K562 (cell line): ENCODE results near the gene SMIM29. TPM values are rescaled to one million over a fixed set of nuclear protein-coding genes. Genes with fewer than 3 reads are reported as not detected.
"Not testable (repeated sequence)": the region's sequence is repeated elsewhere in the genome, so short reads cannot be mapped to it uniquely, and the experiment has no call there.

Source experiments
- ATAC-seq: fragments of 200-7000 bp; cut with Tn5 transposase; 3 replicates; pipeline ENCODE4 v1.9.1; 2020; ENCODE audit warnings: moderate library complexity
- BruUV-seq: library from RNA; stranded (reverse); fragments of 400-500 nt; replicated peaks from 2 replicates; lab custom pipeline; 2021; lab: Mats Ljungman, UMichigan
- CTCF ChIA-PET: fragments of 300-600 bp; formaldehyde crosslinking; extraction: SDS; loops from one replicate; lab custom pipeline; 2021; ENCODE audit warnings: low intra/inter-chr PET ratio; lab: Yijun Ruan, JAX
- POLR2A ChIA-PET: fragments of 300-600, 350-650 bp; sonication (Branson Sonifier 250); formaldehyde crosslinking; extraction: SDS; loops from one replicate; lab custom pipeline; 2021; ENCODE audit warnings: antibody characterized with exemption, inconsistent platforms; lab: Yijun Ruan, JAX
- DNase-seq, 4 experiments: peaks; one replicate each; pipeline versions ENCODE4 v3.0.0 to v3.0.0-alpha.2; 2011 to 2018; ENCODE audit warnings: low spot score in 3 of 4, mixed read lengths in 3 of 4; ENCODE audit errors: extremely low read depth in 1 of 4
- FAIRE-seq: peaks from 2 replicates; lab custom pipeline; 2011; peaks lifted over from hg19 to GRCh38; lab: Jason Lieb, UNC
- H2AFZ ChIP-seq: 2 replicates; pipeline ENCODE4 v1.6.0; 2011; ENCODE audit warnings: low read depth, low read length, control low read depth, inconsistent platforms
- H3K27ac ChIP-seq: fragments of 200-600 bp; 3 replicates; pipeline ENCODE4 v1.8.0; 2011; ENCODE audit warnings: low read depth, mild to moderate bottlenecking, control low read depth, inconsistent platforms, low read length, moderate library complexity, mixed read lengths; ENCODE audit errors: extremely low read depth
- H3K27me3 ChIP-seq, 2 experiments: fragments of 300-600 bp in 1 of 2; 2 replicates in 1 of 2; 3 replicates in 1 of 2; pipeline versions ENCODE4 v1.6.0 to v1.8.0; 2011; ENCODE audit warnings: inconsistent platforms in 2 of 2, low read length in 2 of 2, mild to moderate bottlenecking in 1 of 2, mixed read lengths in 1 of 2, moderate library complexity in 1 of 2; ENCODE audit not compliant: control insufficient read depth in 2 of 2, insufficient read depth in 2 of 2
- H3K36me3 ChIP-seq: fragments of 300-600 bp; 3 replicates; pipeline ENCODE4 v1.8.0; 2011; ENCODE audit warnings: mild to moderate bottlenecking, low read length, inconsistent platforms; ENCODE audit not compliant: control insufficient read depth, insufficient read depth
- H3K4me1 ChIP-seq, 2 experiments: fragments of 200-600 bp in 1 of 2; replicated peaks in 1 of 2; 2 replicates in 1 of 2; 3 replicates in 1 of 2; pipeline versions ENCODE4 v1.5.1 to v1.8.0; 2011; ENCODE audit warnings: inconsistent platforms in 2 of 2, low read length in 2 of 2, mild to moderate bottlenecking in 1 of 2, mixed read lengths in 1 of 2, moderate library complexity in 1 of 2; ENCODE audit not compliant: control insufficient read depth in 2 of 2, insufficient read depth in 2 of 2
- H3K4me2 ChIP-seq: 2 replicates; pipeline ENCODE4 v1.6.1; 2011; ENCODE audit warnings: low read length, control low read depth, inconsistent platforms, mixed read lengths; ENCODE audit not compliant: insufficient read depth
- H3K4me3 ChIP-seq: fragments of 200-600 bp; sonication (generic), shearing (Covaris generic); 2 replicates; pipeline ENCODE4 v1.5.1; 2016; ENCODE audit warnings: control low read depth, inconsistent platforms
- H3K79me2 ChIP-seq: fragments of 200-600 bp; 3 replicates; pipeline ENCODE4 v1.8.0; 2011; ENCODE audit warnings: low read length, inconsistent platforms; ENCODE audit not compliant: control insufficient read depth, insufficient read depth
- H3K9ac ChIP-seq, 2 experiments: 2 replicates each; pipeline versions ENCODE4 v1.6.0 to v1.6.1; 2011; ENCODE audit warnings: low read depth in 2 of 2, low read length in 2 of 2, control low read depth in 1 of 2, inconsistent platforms in 1 of 2, mild to moderate bottlenecking in 1 of 2, mixed read lengths in 1 of 2; ENCODE audit not compliant: insufficient read depth in 1 of 2
- H3K9me1 ChIP-seq: one replicate; pipeline ENCODE4 v1.6.0; 2011; ENCODE audit warnings: inconsistent platforms, mild to moderate bottlenecking, low read length, moderate library complexity; ENCODE audit not compliant: control insufficient read depth, insufficient read depth
- H3K9me3 ChIP-seq: replicated peaks from 2 replicates; pipeline ENCODE4 v1.5.1; 2011; ENCODE audit warnings: low read depth, low read length, inconsistent platforms; ENCODE audit not compliant: control insufficient read depth, insufficient read depth
- H4K20me1 ChIP-seq: replicated peaks from 2 replicates; pipeline ENCODE4 v1.6.1; 2011; ENCODE audit warnings: low read length, inconsistent platforms, mixed read lengths; ENCODE audit not compliant: control insufficient read depth, insufficient read depth
- ARID1B ChIP-seq: fragments of 450-650 bp; IDR thresholded peaks from 2 replicates; pipeline ENCODE4 v1.6.1; 2016; ENCODE audit warnings: antibody characterized with exemption, mild to moderate bottlenecking, inconsistent platforms
- FOXM1 ChIP-seq, 2 experiments: fragments of 450-650 bp in 1 of 2; sonication (generic) in 1 of 2; formaldehyde crosslinking in 1 of 2; IDR thresholded peaks; 2 replicates each; pipeline versions ENCODE4 v1.6.1 to v1.9.0; 2017 to 2022; ENCODE audit warnings: low read depth in 2 of 2, mild to moderate bottlenecking in 2 of 2, missing genetic modification reagents in 1 of 2, moderate library complexity in 1 of 2
- GABPB1 ChIP-seq: sonication (generic); formaldehyde crosslinking; IDR thresholded peaks from 2 replicates; pipeline ENCODE4 v1.8.0; 2022; ENCODE audit warnings: mild to moderate bottlenecking, missing genetic modification reagents
- MEF2A ChIP-seq: IDR thresholded peaks from 2 replicates; pipeline ENCODE4 v1.6.1; 2011; ENCODE audit warnings: low read depth, mild to moderate bottlenecking, low read length, moderate library complexity; ENCODE audit not compliant: control insufficient read depth
- PTTG1 ChIP-seq: fragments of 450-650 bp; IDR thresholded peaks from 2 replicates; pipeline ENCODE4 v1.6.1; 2016; ENCODE audit warnings: low read depth, mild to moderate bottlenecking, missing genetic modification characterization, missing compliant biosample characterization
- SMARCA4 ChIP-seq: fragments of 450-650 bp; IDR thresholded peaks from 2 replicates; pipeline ENCODE4 v1.6.1; 2016
- ZNF282 ChIP-seq: sonication (generic); formaldehyde crosslinking; IDR thresholded peaks from 2 replicates; pipeline ENCODE4 v1.8.1; 2023; ENCODE audit warnings: missing genetic modification reagents
- ZNF609 ChIP-seq: sonication (generic); formaldehyde crosslinking; IDR thresholded peaks from 2 replicates; pipeline ENCODE4 v1.8.1; 2023; ENCODE audit warnings: missing genetic modification reagents, mild to moderate bottlenecking, borderline replicate concordance
- WGBS: fragments of 100-300 bp; shearing (Covaris generic); methylation state at CpG from one replicate; pipeline ENCODE4 v1.1.6; 2016; ENCODE audit warnings: low coverage, mixed read lengths; ENCODE audit not compliant: insufficient coverage; ENCODE audit errors: missing lambda C conversion rate; 5-methylcytosine and 5-hydroxymethylcytosine counted together
- in situ Hi-C: fragments of 300-500 bp; cut with MboI; formaldehyde crosslinking; loops from 4 replicates; pipeline ENCODE4 v1.15.0; 2018; ENCODE audit warnings: inconsistent platforms, mixed read lengths
- intact Hi-C: fragments of 100-400 bp; cut with micrococcal nuclease; formaldehyde crosslinking; loops from 2 replicates; pipeline ENCODE4 v1.14.2; 2022
- polyA plus RNA-seq, 8 experiments: library from polyadenylated mRNA; depleted of rRNA in 4 of 8; stranded (reverse) in 5 of 8; unstranded in 3 of 8; fragments of >200 nt; fragmentation: Nextera tagmentation in 2 of 8; fragmentation: Illumina TruSeq in 1 of 8; extraction: Ambion mirVana in 2 of 8; extraction: Trizol in 1 of 8; gene quantifications; 2 replicates each; pipeline versions ENCODE4 v1.2.1 to v1.2.3, GENCODE V29; 2011 to 2014; ENCODE audit warnings: inconsistent platforms in 1 of 8, missing spikeins in 1 of 8
- total RNA-seq, 7 experiments: library from RNA; depleted of rRNA in 6 of 7; stranded (reverse); fragments of >200 nt in 6 of 7; fragmentation: Illumina TruSeq in 2 of 7; extraction: Trizol in 2 of 7; gene quantifications; 2 replicates each; pipeline versions ENCODE4 v1.2.1 to v1.2.3, GENCODE V29; 2011 to 2021; ENCODE audit warnings: low replicate concordance in 1 of 7

The SMIM29 gene
- total and polyA plus RNA-seq, 9 of the 15 experiments (the other 6 are each of a cell fraction or from before 2014, with no cell fraction given), result 6.5 to 36.7 (median 20.9) TPM

GRCh38 chr6:34246249-34246562 lies 2.6 kb downstream of the SMIM29 start (continued):
- no peak for TF ChIP-seq PTTG1
- TF ChIP-seq ZNF282 (CRISPR knock-in tag), result no peak
- no peak for TF ChIP-seq ARID1B
- TF ChIP-seq ZNF609 (CRISPR knock-in tag), result no peak
- TF ChIP-seq GABPB1 (CRISPR knock-in tag), result 0 out of 2 replicates have a peak, but pooled peaks have one; percentile 58
- TF ChIP-seq MEF2A, result no peak
- no peak for TF ChIP-seq FOXM1 (IDR thresholded peaks at IDR 0.05; ENCODE audit: low read depth)
- no peak for TF ChIP-seq FOXM1 (CRISPR knock-in tag; IDR thresholded peaks at IDR 0.05; ENCODE audit: low read depth)
- TF ChIP-seq SMARCA4, result no peak

GRCh38 chr6:34245761-34246140 lies 3.1 kb downstream of the SMIM29 start:
- intact Hi-C loops, result loop anchor here (1.0 kb wide), 1 partner anchor 49 kb away; no protein-coding TSS in a partner anchor

More at GRCh38 chr6:34245761-34246140, 3.1 kb downstream of the SMIM29 start:
- not testable (repeated sequence) for H3K9ac ChIP-seq, H3K9me1 ChIP-seq, H3K4me2 ChIP-seq, ATAC-seq, FAIRE-seq, H3K27ac ChIP-seq, DNase-seq, H3K27me3 ChIP-seq, H3K4me3 ChIP-seq, H3K9me3 ChIP-seq, H2AFZ ChIP-seq
- 76% methylated on average over 7 of the region's 7 CpGs for WGBS
- Histone ChIP-seq H3K36me3 (peaks cover 63% of the 10 kb centered on the region), H3K4me1 (peaks cover 65 to 76% of the 10 kb centered on the region in 2 experiments), H3K79me2 (peaks cover 58% of the 10 kb centered on the region), H4K20me1 (peaks cover 42% of the 10 kb centered on the region; the same call in 1 of the 2 replicates)
- in situ Hi-C loops, result loop anchor here (5.0 kb wide), 2 partner anchors 167 to 362 kb away; no protein-coding TSS in a partner anchor
- ChIA-PET POLR2A (interaction anchor here (0.6 to 4.9 kb wide), 5 partner anchors 22 to 505 kb away, joined by 3 to 67 read pairs (median 8); partner anchors contain the start of gene RPS10), CTCF (interaction anchor here (0.7 to 1.3 kb wide), 3 partner anchors 50 to 998 kb away, joined by 3 to 4 read pairs (median 4); no protein-coding TSS in a partner anchor)
- TSS peak; percentile 67 for BruUV-seq
